SH-SY5Y (cell line): Measurements from ENCODE around the gene ID1.

ENCODE experiments used
- GATA2 ChIP-seq: IDR thresholded peaks from 2 replicates; pipeline ENCODE4 v1.6.1; 2011; ENCODE audit warnings: mild to moderate bottlenecking, low read depth, low read length
- GATA3 ChIP-seq: IDR thresholded peaks from 2 replicates; pipeline ENCODE4 v1.6.1; 2011; ENCODE audit warnings: low read depth, mild to moderate bottlenecking, low read length, moderate library complexity

DNA sequence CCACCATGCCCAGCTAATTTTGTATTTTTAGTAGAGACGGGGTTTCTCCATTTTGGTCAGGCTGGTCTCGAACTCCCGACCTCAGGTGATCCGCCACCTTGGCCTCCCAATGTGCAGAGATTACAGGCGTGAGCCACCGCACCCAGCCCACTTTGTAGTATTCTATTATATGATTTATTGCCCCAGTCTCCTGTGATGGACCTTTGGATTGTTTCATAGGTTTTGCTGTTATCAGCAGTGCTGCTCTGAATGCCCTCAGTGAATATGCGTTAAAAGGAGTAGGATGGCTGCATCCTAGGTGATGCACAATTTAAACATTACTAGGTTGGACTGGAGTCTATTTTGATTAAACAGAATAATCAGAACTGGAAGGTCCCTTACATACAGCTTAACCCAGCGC, 10.3 kb downstream of the ID1 start:
- TF ChIP-seq GATA2: no peak
- TF ChIP-seq GATA3: no peak
